Stimulated activated CD8-positive, alpha-beta memory T cell treated with anti-CD3 and anti-CD28 coated beads, Interleukin-4, amount 100 ng/mL, for 24 hours (primary cell): ENCODE measurements around the gene DBT.
"Not testable (repeated sequence)": the region's sequence is repeated elsewhere in the genome, so short reads cannot be mapped to it uniquely, and the experiment has no call there.

Experiments used
- DNase-seq: peaks from one replicate; pipeline ENCODE4 v3.0.0-alpha.2; 2020; ENCODE audit warnings: low read depth

The DBT gene

DNA sequence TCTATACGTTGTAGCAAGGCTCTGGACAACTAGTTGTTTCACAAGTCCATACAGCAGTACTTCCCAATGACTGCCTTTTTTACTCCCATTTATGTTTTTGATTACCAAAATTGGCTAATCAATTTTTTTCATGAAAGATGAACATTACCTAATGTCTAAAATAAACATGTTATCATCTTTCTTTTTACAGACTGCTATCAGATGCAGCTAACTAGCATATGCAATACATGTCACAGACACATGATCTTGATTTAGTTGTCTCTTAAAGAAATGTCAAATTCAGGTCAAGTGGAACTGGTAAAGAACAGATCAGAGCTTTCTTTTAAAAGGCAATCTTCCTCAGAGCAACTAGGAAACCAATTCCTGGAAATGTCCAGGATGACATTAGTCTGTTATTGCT lies 630 bp upstream of the DBT start:
- no peak for DNase-seq

DNA sequence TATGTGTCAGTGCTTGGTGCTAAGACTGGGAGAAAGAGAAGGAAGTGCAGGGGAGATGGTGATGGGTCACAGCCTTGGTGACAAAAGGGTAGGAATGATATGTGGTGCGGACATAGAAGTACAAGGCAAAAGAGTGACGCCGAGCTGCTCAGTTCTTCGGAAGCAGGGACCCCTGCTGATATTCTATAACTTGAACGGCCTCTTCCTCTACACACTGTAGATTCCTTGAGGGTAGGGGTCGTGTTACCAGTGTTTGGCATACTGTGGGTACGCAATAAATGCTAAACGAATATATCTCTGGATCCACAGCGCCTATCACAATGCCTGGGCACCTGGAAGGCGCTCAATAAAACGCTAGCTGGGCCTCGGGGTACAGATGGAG lies 488 bp downstream of the DBT start:
- no peak for DNase-seq

DNA sequence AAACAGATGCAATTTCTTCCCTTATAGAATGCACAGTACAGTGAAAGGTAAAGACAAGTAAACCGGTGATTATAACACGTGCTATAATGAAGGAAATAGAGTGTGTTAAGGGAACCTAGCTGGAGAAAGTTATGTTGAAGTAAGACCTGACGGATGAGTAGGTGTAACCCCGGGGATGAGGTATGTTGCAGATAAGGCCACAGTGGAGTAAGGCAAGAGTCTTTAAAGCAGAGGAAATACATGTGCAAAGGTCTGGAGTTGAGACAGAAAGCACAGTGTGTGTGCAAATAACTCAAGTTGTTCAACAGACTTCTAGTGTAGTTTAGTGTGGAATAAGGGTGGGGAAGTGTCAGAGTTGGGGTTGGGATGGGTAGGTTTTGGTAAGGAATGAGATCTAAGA lies 2.9 kb downstream of the DBT start:
- DNase-seq: no peak

DNA sequence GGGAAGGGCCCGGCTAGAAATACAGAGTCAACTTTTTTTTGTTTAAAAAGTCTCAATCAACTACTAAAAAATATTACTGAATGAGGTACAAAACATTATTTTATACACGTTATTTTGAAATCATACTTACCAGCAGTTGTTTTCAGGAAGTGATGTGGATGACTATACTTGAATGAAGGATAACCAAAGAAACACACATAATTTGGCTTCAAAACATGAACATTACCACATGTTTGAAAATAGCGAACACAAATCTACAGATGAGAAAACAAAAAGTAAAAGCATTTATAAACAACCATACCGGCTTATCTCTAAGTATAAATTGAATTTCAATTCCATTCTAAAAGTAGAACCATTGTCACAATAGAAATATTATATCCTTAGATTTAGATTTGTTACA lies 9.0 kb downstream of the DBT start:
- DNase-seq: no peak

DNA sequence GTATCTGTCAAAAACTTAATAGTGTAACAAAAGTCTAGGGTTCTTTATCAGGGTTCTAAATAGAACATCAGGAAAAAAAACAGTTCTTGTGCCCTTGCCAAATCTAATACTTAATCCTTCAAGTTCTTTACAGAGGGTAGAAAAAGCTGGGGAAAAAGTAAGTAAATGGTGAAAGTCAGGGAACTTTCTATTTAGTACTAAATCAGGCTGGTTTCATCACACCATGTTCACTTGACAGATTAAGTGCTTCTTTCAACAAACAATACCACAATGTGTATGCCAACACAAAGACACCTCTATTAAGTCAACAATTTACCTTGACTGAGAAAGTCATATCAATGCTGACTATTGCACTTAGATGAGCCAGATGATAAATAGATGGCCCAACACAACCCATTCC lies 9.7 kb downstream of the DBT start:
- no peak for DNase-seq

DNA sequence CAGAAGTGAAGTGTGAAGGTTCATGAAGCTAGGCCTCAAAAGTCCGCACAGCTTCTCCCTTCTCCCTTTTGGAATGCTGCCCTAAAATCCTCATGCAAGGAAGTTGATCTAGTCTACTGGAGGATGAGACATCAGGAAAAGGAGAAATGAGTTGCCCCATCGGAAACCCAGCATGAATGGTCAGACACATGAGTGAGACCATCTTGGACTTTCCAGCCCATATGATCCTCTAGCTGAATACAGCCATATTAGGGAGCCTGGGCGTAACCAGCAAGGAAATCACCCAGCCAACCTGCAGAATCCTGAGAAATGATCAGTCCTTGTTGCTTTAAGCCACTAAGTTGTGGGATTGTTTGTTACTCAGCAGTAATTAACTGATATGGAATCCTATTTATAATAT lies 12.5 kb downstream of the DBT start:
- no peak for DNase-seq

DNA sequence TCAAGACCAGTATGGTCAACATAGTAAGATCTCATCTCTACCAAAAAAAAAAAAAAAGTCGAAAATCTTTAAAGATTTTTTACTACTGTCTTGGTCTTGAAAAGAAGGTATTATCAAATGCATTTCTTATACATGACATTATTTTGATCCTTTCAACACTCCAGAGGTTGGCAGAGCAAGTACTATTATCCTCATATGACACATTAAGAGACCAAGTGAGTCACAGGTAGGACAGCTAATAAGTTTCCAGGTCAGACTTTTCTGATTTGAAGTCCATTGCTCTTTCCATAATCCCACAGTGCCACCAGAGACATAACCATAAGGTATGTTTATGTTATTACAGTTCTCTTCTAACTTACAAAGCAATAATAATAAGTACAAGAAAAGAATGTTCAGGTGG lies 15.2 kb downstream of the DBT start:
- DNase-seq: no peak

DNA sequence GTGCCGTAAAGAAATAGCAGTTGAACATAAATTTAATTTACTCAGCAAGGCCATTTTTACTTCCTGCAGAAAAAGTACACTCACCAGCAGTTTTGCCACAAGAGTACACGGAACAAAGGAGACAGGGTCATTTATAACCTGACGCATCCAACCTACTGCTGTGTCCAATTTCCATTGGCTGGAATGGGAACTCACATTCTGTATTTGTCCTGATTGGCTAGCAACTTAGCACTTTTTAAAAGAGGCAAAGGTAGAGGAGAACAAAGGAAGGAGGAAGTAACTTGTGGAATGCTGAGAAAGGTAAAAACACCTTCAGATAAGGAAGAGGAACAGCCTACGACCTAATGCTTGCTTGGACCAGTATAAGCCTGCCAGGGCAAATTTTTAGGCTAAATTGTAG lies 16.1 kb downstream of the DBT start:
- DNase-seq: not testable (repeated sequence)

DNA sequence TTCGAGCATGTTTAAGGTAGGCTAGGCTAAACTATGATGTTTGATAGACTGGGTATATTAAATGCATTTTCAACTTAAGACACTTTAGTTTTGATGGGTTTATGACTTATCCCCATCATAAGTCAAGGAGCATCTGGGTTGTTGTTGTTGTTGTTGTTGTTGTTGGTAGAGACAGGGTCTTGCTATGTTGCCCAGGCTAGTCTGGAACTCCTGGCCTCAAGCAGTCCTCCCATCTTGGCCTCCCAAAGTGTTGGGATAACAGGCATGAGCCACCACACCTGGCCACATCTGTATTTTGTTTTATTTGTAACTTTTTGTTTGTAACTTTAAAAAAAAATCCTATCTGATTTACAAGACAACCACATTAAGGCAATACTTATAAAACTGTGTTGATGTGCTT lies 17.5 kb downstream of the DBT start:
- no peak for DNase-seq

DNA sequence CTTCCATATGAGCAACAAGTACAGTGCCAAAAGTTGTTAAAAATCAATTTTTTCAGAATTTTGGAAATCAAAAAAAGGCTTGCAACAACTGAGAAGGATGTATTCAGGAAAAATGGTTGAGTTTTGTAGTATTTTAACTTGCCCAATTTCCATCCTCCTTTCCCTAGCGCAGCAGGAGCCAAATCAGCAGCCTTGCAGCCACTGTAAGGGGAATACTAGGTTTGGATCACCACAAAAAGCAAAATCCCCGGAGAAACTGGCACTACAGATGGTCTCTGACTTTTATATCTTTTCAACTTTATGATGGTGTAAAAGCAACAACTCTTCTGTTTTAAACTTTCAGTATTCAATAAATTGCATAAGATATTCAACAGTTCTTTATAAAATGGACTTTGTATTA lies 17.9 kb downstream of the DBT start:
- DNase-seq: no peak

DNA sequence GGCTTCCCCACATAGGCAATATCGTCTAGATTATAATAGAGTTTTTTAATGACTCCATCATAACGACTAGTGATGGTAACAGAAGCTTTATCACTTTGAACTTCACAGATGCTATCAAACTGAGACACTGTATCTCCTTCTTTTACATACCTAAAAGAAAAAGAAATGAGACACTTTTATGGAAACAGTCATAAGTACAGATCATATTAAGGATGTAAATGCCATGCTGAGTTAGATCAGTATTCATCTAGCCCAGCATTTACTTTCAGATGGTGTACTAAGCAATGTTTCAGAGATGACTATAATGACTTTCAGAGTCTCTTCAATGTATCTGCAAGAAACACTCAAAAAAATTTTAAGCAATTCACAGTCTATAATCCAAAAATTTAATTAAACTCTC lies 18.9 kb downstream of the DBT start:
- DNase-seq: no peak

DNA sequence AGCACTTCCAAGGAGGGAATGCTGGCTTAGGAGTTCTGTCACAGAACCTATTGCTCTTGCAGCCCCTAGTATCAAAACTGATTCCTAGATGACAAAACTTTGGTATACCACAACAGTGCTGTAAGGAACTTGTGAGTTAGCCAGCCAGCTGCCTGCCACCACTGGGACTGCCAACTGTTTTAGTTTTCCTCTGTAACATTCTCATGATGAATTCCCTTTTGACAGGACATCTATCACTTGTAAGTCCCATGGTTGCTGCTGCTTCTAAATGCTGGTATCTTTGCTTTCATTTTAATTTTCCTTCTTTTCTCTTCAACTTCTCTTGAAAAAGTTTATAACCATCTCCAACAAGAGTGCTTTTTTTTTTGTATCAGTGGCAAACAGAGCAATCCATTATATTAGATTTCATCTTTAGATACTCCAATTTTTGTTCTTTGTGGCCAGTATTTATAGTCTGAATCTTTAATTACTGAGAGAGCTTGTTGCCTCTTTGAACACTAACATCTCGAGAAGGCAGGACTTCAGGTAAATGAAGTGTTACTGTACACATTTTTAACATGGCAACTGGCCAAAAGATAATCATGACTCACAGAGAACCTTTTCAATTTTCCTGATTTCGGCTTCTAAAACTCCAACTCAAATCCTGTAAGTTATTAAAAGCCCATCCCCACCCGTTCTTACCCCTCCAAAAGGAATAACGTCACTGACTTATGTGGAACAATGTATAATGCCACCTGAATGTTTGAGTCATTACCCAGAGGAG lies 19.8 kb downstream of the DBT start:
- DNase-seq: no peak

DNA sequence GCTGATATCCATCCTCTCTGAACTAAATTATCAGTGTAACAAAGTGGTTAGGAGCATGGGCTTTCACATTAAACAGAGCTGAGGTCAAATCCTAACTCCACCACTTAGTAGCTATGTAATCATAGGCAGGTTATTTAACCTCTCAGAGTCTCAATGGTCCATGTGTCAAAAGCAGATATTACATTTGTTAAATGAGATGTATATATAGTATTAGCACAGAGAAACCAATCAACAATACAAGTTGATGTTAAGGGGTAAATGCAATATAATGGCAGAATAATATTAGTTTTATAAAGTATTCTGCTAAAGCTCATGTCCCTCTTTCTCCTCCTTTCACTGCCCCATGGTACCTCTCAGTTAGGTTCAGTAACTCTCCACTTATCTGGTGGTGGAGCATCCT lies 27.2 kb downstream of the DBT start:
- no peak for DNase-seq

DNA sequence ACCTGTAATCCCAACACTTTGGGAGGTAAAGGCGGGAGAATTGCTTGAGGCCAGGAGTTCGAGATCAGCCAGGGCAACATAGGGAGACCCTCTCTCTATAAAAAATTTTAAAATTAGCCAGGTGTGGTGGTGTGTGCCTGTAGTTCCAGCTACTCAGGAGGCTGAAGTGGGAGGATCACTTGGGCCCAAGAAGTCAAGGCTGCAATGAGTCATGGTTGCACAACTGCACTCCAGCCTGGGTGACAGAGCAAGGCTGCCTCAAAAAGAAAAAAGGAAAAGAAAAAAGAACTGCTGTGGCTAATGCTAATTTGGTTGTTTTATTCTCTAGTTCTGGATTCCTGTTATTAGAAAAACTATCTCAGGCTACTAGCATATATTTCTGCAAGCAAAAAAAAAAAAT lies 29.8 kb downstream of the DBT start:
- DNase-seq: no peak

DNA sequence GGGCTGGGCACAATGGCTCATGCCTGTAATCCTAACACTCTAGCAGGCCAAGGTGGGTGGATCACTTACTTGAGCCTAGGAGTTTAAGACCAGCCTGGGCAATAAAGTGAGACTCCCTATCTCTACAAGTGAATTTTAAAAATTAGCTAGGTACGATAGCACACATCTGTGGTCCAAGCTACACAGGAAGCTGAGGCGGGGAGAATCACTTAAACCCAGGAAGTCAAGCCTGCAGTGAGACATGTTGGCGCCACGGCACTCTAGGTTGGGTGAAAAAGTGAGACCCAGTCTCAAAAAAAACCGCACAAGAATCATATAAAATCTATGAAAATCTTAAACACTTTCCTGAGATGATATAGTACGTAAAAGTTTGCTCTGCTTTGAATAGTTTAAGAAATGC lies 30.2 kb downstream of the DBT start:
- DNase-seq: no peak

DNA sequence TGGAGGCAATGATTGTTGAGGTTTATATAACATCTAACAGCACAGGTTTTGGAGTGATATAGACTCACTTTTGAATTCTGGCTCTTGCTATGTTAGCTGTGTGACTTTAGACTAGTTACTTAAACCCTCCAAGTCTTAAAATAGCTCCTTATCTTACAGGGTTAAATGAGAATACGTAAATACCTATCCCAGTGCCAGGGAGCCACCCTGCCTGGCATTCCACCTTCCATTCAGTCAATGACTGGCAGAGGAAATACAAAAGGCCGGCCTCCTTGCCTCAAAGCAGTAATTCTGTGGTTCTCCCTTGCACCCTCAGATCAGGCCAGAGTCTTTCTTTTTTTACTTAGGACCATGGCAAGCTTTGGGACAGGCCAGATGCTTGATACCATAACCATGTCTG lies 31.8 kb downstream of the DBT start:
- no peak for DNase-seq

DNA sequence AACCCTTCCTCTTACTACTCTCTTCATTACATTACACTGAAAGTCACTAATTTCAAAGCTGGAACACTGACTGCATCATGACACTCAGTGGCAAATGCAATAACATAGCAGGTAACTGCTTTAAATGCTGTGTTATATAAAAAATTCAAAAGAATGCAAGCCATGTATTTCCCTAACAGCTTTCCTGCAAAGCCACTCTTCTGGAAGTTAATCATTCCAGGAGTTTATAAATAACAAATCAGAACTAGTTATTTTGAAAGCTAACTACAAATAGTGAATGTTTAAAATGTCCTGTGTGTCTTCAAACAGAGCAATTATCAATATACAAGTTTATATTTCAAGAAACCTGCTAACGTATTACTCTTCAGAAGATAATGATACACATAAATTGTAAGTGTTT lies 34.5 kb downstream of the DBT start:
- no peak for DNase-seq

DNA sequence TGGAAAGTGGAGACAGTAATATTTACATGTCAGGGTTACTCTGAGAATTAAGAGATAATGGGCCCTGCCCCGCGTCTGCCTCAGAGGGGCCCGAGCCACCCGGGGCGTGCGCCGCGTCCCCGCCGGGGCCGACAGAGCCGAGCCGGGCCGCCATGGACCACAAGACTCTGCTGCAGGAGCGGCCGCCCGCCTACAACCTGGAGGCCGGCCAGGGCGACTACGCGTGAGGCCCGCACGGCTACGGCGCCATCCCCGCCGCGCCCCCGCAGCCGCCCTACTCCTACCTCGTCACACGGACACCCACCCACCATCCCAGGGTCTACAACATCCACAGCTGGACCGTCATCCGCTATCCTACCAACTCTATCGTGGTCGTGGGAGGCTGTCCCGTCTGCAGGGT lies 36.5 kb downstream of the DBT start:
- DNase-seq: no peak

DNA sequence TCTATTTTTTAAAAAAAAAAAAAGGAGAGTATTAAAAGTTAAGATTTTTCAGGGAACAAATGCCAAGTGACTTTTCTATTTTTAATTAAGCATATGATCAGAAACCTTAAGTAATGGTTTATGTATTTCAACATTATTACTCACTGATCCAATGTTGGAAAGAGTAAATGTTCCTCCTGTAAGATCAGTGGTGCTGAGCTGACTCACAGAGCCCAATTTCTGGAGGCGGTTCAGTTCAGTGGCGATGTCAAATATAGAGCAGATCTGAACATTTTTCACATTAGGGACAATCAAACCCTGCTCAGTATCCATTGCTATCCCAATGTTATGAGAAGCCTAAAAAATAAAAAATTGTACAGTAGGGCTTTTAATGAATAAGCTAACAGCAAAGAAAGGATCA lies 43.3 kb downstream of the DBT start:
- no peak for DNase-seq

DNA sequence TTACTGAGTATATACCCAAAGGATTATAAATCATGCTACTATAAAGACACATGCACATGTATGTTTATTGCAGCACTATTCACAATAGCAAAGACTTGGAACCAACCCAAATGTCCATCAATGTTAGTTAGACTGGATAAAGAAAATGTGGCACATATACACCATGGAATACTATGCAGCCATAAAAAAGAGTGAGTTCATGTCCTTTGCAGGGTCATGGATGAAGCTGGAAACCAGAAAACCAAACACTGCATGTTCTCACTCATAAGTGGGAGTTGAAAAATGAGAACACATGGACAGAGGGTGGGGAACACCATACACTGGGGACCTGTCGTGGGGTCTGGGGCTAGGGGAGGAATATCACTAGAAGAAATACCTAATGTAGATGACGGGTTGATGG lies 44.0 kb downstream of the DBT start:
- DNase-seq: not testable (repeated sequence)

DNA sequence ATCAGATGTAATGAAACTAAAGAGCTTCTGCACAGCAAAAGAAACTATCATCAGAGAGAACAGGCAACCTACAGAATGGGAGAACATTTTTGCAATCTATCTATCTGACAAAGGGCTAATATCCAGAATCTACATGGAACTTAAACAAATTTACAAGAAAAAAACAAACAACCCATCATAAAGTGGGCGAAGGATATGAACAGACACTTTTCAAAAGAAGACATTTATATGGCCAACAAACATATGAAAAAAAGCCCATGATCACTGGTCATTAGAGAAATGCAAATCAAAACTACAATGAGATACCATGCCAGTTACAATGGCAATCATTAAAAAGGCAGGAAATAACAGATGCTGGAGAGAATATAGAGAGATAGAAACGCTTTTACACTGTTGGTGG lies 44.5 kb downstream of the DBT start:
- DNase-seq: not testable (repeated sequence)

DNA sequence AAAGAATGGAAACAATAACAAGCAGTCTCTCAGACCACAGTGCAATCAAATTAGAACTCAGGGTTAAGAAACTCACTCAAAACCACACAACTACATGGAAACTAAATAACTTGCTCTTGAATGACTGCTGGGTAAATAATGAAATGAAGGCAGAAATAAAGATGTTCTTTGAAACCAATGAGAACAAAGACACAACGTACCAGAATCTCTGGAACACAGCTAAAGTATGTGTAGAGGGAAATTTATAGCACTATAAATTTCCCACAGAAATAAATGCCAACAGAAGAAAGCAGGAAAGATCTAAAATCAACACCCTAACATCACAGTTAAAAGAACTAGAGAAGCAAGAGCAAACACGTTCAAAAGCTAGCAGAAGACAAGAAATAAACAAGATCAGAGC lies 46.9 kb downstream of the DBT start:
- DNase-seq: not testable (repeated sequence)

DNA sequence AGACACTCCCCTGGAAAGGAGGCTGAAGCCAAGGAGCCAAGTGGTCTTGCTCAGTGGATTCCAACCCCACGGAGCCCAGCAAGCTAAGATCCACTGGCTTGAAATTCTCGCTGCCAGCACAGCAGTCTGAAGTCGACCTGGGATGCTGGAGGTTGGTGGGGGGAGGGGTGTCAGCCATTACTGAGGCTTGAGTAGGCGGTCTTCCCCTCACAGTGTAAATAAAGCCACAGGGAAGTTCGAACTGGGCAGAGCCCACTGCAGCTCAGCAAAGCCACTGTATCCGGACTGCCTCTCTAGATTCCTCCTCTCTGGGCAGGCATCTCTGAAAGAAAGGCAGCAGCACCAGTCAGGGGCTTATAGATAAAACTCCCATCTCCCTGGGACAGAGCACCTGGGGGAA lies 49.6 kb downstream of the DBT start:
- not testable (repeated sequence) for DNase-seq

DNA sequence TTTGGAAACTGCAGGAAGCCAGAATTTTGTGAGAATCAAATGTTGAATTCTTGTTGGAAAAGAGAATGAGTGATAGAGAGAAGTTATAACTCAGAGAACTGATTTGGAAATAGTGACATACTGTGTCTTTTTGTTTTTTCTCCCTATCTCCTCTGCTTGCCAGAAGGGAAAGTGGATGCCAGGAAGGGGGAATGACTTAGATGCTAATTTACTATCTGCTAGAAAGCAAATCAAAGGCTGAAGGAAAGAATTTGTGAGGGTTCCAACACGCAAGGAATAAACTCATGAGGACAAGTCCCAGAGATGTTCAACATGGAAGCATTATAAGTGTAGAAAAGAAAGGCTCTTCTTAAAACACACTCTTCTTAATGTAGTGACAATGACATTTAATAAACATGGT lies 51.0 kb downstream of the DBT start:
- DNase-seq: no peak

DNA sequence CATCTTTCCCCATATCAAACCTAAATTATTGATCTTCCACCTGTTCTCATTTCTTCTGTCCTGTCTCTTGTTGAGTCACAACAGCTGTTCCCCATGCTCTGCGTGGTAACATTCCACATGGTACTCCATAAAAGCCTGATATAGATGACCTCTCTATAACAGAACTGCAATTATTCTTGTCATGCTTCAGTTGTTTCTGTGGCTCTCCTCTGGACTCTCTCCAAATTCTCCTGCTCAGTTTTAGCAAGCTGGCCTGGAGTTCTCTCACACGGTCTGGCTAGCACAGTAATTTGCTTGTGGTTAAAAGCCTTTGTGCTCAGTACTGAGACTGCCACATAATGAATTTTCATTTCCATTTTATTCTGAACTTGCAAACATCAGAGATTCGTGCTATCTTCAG lies 61.0 kb downstream of the DBT start:
- no peak for DNase-seq
